ENCODE data around the gene ITGA7. TPM values are rescaled to one million over a fixed set of nuclear protein-coding genes. Genes with fewer than 3 reads are reported as not detected.

The ITGA7 gene
- total RNA-seq, 1 experiment from 2014 or later = 2.1 TPM

GRCh38 chr12:55647027-55647426 is 60.7 kb downstream of the ITGA7 start:
- POLR2A ChIA-PET = interaction anchor here (0.6 to 0.9 kb wide), 2 partner anchors 8 to 25 kb away, joined by 3 to 5 read pairs; no protein-coding TSS in a partner anchor

GRCh38 chr12:55644591-55644990 is 63.1 kb downstream of the ITGA7 start:
- no peaks in the 10 kb centered on the region for H3K9me3 Mint-ChIP-seq (ENCODE audit: unreplicated experiment)
- no TSS peak for BruUV-seq (replicated peaks)
- H3K27me3 Mint-ChIP-seq (ENCODE audit: insufficient read depth, unreplicated experiment) = peaks cover 9% of the 10 kb centered on the region
- no peak for DNase-seq (ENCODE audit: unreplicated experiment)
- H3K4me3 Mint-ChIP-seq (ENCODE audit: unreplicated experiment) = no peak overlapping the region
- no peak overlapping the region for H3K27ac Mint-ChIP-seq (ENCODE audit: low read depth, unreplicated experiment)
- no peak for TF ChIP-seq CTCF (IDR thresholded peaks at IDR 0.05; ENCODE audit: unreplicated experiment)
- no peaks in the 10 kb centered on the region for H3K4me1 Mint-ChIP-seq (ENCODE audit: insufficient read depth, unreplicated experiment)
- intact Hi-C loops (cut with micrococcal nuclease) = no loop called here
- ChIA-PET POLR2A (no interaction called here), CTCF (interaction anchor here (0.6 to 0.7 kb wide), 2 partner anchors 9 to 11 kb away, joined by 3 read pairs; no protein-coding TSS in a partner anchor)
- H3K36me3 Mint-ChIP-seq (ENCODE audit: insufficient read depth, unreplicated experiment) = no peaks in the 10 kb centered on the region

More at GRCh38 chr12:55647027-55647426, 60.7 kb downstream of the ITGA7 start:
- Mint-ChIP-seq H3K4me1 (ENCODE audit: insufficient read depth, unreplicated experiment) (no peaks in the 10 kb centered on the region), H3K9me3 (ENCODE audit: unreplicated experiment) (no peaks in the 10 kb centered on the region), H3K27me3 (ENCODE audit: insufficient read depth, unreplicated experiment) (no peaks in the 10 kb centered on the region), H3K4me3 (ENCODE audit: unreplicated experiment) (no peak overlapping the region), H3K36me3 (ENCODE audit: insufficient read depth, unreplicated experiment) (no peaks in the 10 kb centered on the region), H3K27ac (ENCODE audit: low read depth, unreplicated experiment) (no peak overlapping the region)
- no peak for TF ChIP-seq CTCF (IDR thresholded peaks at IDR 0.05; ENCODE audit: unreplicated experiment)
- no peak for DNase-seq (ENCODE audit: unreplicated experiment)
- CTCF ChIA-PET = interaction anchor here (0.7 to 0.8 kb wide), 2 partner anchors 10 to 458 kb away, joined by 4 to 5 read pairs; partner anchors contain the start of gene OR10P1
- intact Hi-C loops (cut with micrococcal nuclease) = no loop called here
- BruUV-seq (replicated peaks) = no TSS peak

- no peak overlapping the region for H3K27ac Mint-ChIP-seq (ENCODE audit: low read depth, unreplicated experiment)
- no peak for DNase-seq (ENCODE audit: unreplicated experiment)
- no peak for TF ChIP-seq CTCF (IDR thresholded peaks at IDR 0.05; ENCODE audit: unreplicated experiment)
- no peak overlapping the region for H3K4me3 Mint-ChIP-seq (ENCODE audit: unreplicated experiment)
- no peaks in the 10 kb centered on the region for H3K9me3 Mint-ChIP-seq (ENCODE audit: unreplicated experiment)
- ChIA-PET CTCF (no interaction called here), POLR2A (no interaction called here)
- H3K36me3 Mint-ChIP-seq (ENCODE audit: insufficient read depth, unreplicated experiment) = no peaks in the 10 kb centered on the region
- no peaks in the 10 kb centered on the region for H3K4me1 Mint-ChIP-seq (ENCODE audit: insufficient read depth, unreplicated experiment)
- intact Hi-C loops (cut with micrococcal nuclease) = no loop called here
- H3K27me3 Mint-ChIP-seq (ENCODE audit: insufficient read depth, unreplicated experiment) = peaks cover 28% of the 10 kb centered on the region
- BruUV-seq (replicated peaks) = no TSS peak
Observed at GRCh38 chr12:55642669-55643068, 65.0 kb downstream of the ITGA7 start.

- no peak for TF ChIP-seq CTCF (IDR thresholded peaks at IDR 0.05; ENCODE audit: unreplicated experiment)
- no peak for DNase-seq (ENCODE audit: unreplicated experiment)
- BruUV-seq (replicated peaks) = no TSS peak
- Mint-ChIP-seq H3K27ac (ENCODE audit: low read depth, unreplicated experiment) (no peak overlapping the region), H3K9me3 (ENCODE audit: unreplicated experiment) (no peaks in the 10 kb centered on the region), H3K4me1 (ENCODE audit: insufficient read depth, unreplicated experiment) (no peaks in the 10 kb centered on the region), H3K4me3 (ENCODE audit: unreplicated experiment) (no peak overlapping the region), H3K36me3 (ENCODE audit: insufficient read depth, unreplicated experiment) (no peaks in the 10 kb centered on the region), H3K27me3 (ENCODE audit: insufficient read depth, unreplicated experiment) (peaks cover 32% of the 10 kb centered on the region)
- POLR2A ChIA-PET = no interaction called here
- intact Hi-C loops (cut with micrococcal nuclease) = no loop called here
- CTCF ChIA-PET = no interaction called here
Observed at GRCh38 chr12:55642267-55642666, 65.4 kb downstream of the ITGA7 start.

Measured in MCF 10A (cell line).